ENCODE data around the gene ANKRD40CL.

The ANKRD40CL gene

DNA sequence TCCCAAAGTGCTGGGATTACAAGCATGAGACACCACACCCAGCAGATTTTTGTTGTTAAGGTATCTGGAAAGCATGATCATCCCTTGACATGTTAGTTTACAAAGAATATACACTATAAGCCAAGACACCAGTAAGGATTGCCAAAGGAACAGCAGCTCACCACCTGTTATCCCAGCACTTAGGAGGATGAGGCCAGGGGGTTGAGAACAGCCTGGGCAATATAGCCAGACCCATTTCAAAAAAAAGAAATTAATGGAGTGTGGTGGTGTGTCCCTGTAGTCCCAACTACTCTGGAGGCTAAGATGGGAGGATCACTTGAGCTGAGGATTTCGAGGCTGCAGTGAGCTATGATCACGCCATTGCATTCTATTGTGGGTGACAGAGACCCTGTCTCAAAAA lies 5.1 kb downstream of the ANKRD40CL start:
- TF ChIP-seq, protein P1, sequence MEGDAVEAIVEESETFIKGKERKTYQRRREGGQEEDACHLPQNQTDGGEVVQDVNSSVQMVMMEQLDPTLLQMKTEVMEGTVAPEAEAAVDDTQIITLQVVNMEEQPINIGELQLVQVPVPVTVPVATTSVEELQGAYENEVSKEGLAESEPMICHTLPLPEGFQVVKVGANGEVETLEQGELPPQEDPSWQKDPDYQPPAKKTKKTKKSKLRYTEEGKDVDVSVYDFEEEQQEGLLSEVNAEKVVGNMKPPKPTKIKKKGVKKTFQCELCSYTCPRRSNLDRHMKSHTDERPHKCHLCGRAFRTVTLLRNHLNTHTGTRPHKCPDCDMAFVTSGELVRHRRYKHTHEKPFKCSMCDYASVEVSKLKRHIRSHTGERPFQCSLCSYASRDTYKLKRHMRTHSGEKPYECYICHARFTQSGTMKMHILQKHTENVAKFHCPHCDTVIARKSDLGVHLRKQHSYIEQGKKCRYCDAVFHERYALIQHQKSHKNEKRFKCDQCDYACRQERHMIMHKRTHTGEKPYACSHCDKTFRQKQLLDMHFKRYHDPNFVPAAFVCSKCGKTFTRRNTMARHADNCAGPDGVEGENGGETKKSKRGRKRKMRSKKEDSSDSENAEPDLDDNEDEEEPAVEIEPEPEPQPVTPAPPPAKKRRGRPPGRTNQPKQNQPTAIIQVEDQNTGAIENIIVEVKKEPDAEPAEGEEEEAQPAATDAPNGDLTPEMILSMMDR (conservative IDR thresholded peaks at IDR 0.05; ENCODE audit: low read length) = no peak
- DNase-seq (ENCODE audit: low read depth) = no peak
- H3K4me3 ChIP-seq (ENCODE audit: low read length) = no peak overlapping the region

DNA sequence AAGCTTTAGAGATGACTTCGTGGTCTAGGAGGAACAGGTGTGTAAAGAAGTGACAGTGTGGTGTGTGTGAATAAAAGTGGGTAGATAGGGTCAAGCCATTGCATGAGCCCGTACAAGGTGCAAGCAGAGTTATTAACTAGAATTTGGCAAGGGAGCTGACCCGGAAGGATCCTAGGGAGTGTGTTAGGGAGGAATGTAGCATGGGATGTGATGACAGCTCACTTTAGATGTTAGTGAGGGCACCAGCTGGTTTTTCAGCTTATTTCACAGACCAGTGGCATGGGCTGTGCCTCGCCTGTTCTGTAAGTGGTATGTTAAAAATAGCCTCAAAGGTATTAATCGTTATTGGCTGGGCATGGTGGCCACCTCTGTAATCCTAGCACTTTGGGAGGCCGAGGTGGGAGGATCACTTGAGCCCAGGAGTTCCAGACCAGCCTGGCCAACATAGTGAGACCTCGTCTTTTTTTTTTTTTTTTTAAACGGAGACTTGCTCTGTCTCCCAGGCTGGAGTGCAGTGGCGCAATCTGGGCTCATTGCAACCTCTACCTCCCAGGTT lies 8.3 kb downstream of the ANKRD40CL start:
- DNase-seq (ENCODE audit: low read depth) = no peak
- TF ChIP-seq, protein P1 (conservative IDR thresholded peaks at IDR 0.05; ENCODE audit: low read length) = no peak
- no peak overlapping the region for H3K4me3 ChIP-seq (ENCODE audit: low read length)

DNA sequence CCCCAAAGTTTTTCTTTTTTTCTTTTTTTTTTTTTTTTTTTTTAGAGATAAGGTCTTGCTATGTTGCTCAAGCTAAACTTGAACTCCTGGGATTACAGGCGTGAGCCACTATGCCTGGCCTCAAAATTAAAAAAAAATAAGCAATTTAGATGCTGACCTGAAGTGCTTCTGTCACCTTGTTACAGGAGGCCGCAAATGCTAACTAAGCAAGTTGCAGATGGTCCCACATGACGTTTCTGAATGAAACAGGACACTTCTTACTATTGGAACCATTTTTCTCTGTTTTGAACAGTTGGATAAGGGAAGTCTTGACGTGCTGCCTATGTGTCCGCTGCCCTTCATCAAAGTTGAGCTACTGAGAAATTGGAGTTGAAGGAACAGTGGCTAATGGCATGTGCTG lies 8.8 kb downstream of the ANKRD40CL start:
- DNase-seq (ENCODE audit: low read depth) = no peak
- TF ChIP-seq, protein P1 (conservative IDR thresholded peaks at IDR 0.05; ENCODE audit: low read length) = no peak
- no peak overlapping the region for H3K4me3 ChIP-seq (ENCODE audit: low read length)

DNA sequence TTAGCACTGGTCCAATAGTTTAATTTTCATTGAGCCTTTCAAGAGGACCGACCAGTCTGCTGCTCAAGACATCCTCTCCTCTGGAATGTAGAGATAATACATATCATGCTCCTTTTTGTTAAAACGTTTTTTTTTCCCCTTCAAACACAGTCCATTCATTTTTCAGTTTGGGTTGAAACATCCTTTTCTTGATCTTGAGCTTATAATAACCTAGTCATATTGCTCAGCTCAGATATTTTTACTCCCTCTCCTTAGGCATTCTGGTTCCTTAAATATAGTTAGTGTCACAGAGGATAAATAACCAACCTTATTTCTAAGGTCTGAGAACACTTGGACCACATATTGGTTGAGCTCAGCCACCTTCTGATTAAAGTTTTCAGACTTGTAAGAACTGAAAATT lies 12.8 kb downstream of the ANKRD40CL start:
- H3K4me3 ChIP-seq (ENCODE audit: low read length) = no peak overlapping the region
- TF ChIP-seq, protein P1 (conservative IDR thresholded peaks at IDR 0.05; ENCODE audit: low read length) = no peak
- no peak for DNase-seq (ENCODE audit: low read depth)

DNA sequence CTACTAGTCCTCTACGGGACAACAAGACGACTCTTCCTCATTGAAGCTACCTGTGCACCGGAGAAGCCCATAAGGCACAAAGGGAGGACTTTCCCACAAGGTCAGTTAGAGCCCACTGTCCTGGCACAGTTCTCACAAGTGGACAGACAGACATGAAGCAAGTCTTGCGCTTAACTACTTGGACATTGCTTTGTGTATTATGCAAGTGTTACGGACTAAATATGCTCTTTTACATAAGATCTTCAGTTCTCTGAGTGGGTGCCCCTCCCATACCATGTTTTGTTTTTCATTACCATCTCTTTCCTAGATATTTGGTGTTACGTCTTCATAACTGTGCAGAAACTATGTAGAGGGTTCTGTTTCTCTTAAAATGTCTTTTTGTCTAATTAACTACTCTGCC lies 18.1 kb downstream of the ANKRD40CL start:
- no peak overlapping the region for H3K4me3 ChIP-seq (ENCODE audit: low read length)
- TF ChIP-seq, protein P1 (conservative IDR thresholded peaks at IDR 0.05; ENCODE audit: low read length) = no peak
- no peak for DNase-seq (ENCODE audit: low read depth)

DNA sequence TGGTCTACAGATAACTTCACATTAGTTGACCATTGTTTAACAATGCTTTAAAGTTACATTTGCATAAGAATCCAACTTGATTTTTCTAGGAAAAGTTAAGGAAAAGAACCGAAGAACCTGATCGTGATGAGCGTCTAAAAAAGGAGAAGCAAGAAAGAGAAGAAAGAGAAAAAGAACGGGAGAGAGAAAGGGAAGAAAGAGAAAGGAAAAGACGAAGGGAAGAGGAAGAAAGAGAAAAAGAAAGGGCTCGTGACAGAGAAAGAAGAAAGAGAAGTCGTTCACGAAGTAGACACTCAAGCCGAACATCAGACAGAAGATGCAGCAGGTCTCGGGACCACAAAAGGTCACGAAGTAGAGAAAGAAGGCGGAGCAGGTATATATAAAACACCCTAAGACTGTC lies 21.7 kb downstream of the ANKRD40CL start:
- TF ChIP-seq, protein P1 (conservative IDR thresholded peaks at IDR 0.05; ENCODE audit: low read length) = no peak
- DNase-seq (ENCODE audit: low read depth) = no peak
- no peak overlapping the region for H3K4me3 ChIP-seq (ENCODE audit: low read length)

DNA sequence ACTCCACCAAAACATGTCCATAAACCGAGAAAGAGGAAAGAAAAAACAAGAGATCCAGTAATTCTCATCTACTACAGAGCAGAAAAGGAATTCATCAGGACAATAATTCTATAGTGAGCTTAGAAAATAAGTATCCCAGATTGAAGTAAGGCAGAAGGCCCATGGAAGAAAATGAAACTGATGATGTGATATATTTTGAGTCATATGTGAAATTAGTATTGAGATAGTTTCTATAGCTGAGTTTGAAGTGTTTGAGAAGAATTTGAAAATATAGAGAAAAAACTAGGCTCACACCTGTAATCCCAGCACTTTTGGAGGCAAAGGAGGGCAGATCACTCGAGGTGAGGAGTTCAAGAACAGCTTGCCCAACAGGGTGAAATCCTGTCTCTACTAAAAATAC lies 28.2 kb downstream of the ANKRD40CL start:
- no peak overlapping the region for H3K4me3 ChIP-seq (ENCODE audit: low read length)
- TF ChIP-seq, protein P1 (conservative IDR thresholded peaks at IDR 0.05; ENCODE audit: low read length) = no peak
- no peak for DNase-seq (ENCODE audit: low read depth)

Measured in AG10803 (cell line).